SKM-1 treated with dmso at 0.1 percent for 144 hours (cell line): ENCODE data around the gene TEX35.
A peak's percentile ranks its signal among the peaks of the same experiment; 100 is the strongest.
"Not testable (repeated sequence)": the region's sequence is repeated elsewhere in the genome, so short reads cannot be mapped to it uniquely, and the experiment has no call there.

ENCODE experiments used
- DNase-seq: peaks from one replicate; lab custom pipeline; 2025; ENCODE audit not compliant: unreplicated experiment; lab: John Stamatoyannopoulos, UW

TEX35 gene

DNA sequence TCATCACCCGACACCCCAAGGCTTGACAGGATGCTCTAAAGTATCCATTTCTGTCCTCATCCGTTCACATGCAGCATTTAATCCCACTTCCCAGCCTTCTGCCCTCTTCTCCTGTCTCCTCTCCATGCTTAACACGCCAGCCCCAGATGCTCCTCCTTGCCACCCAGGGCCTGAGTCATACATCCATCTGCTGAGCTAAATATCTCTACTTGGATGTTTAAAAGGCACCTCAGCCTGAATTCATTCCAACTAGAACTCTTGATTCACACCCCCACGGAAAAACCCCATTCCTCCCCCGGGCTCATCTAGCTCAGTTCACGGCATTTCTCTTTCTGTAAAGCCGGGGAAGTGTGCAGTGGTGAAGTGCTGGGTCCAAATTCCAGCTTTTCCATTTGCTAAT is 27.7 kb downstream of the TEX35 start:
- no peak for DNase-seq

DNA sequence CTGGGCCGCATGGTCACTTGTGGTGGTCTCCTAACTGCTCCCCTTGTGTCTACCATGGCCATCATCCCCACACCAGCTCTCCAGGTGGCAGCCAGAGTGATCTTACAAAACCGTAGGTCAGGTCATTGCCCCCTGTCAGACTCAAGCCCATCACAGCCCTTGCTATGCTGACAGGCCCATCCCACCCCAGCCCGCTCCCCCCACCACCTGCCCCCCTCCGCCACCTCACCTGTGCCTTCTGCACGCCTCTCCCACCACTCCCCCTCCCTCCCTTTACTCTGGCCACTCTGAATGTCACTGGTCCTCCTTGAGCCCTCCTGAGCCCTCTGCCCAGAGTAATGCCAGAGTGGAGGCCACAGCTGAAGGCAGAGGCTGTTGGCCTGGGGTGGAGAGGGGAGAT is 28.5 kb downstream of the TEX35 start:
- DNase-seq = no peak

DNA sequence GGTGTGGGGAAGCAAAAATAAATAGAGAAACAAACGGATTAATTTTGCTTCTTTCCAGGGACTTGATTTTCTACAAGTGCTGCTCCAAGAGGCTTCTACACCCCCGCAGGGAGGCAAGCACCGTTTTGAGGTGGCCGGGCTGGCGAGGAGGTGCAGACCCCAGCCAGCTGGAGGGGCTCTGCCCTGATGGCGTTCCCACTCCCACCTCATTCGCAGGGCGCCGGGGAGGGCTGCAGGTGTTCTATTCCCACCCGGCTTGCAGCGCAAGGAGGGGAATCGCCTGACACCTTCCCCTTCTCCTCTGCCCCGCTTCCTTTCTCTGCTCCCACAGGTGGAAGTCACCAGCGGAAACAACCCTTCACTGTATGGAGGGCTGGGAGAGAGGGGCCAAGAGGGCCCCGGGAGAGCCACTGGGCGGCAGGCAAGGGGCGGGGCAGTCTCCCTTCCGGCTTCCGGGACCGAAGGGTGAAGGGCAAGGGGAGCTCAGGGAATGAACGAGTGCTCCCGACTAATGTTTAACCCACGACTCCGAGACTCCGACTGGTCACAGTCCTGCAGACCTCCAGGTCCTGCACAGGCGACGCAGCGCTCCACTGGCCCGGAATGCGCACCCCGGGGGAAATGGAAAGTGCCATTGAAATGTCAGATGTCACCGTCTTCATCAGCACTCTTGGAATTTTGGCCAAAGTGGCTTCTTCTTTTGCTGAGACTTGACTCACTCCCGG is 29.1 kb downstream of the TEX35 start:
- DNase-seq = peak; percentile 51

DNA sequence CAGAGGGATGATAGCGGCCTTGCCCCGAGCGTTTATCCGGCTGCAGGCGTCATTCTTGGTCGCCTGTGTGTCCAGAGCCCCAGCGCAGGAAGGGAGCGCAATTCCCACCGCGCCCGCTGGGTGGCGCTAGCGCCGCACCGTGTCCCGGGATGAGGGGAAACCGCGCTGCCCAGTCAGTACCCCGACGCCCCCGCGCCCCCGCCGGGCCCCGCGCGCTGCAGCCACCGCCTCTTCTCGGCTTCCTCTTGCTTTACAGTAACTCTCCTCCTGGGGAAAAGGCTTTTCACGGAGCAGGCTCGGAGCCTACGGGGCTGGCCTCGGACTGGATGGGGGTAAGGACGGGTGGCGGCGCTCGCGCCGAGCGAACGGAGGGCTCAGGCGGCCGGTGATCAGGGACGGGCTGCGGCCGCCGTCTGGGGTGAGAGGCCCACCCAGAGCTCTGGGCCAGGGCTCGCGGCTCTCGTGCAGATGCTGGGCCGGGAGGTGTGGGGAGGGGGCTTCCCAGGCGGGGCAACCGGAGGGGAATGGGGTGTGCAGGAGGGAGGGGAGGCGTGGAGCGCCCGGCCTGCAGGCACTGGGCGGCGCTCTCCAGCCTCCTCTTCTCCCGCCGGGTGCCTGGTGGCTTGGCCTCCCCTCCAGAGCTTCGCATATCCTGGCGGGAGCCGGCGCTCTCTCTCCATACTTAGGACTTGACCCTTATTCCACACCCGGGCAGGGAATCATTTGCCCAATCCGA is 29.8 kb downstream of the TEX35 start:
- DNase-seq = peak; percentile 88

DNA sequence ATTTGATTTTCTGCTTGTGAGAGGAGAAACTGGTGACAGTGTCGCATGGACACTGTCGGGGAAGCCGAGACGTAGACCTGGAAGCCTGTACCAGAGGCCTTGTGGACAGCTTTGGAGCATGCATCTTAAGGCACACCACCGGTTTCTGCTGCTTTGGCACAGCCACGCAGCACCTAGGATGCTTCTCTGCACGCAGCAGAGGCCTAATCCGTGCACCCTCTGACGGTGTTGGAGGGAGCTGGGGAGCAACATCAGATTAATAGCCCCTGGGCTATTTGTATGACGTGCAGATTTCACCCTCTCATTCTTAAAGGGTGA is 30.3 kb downstream of the TEX35 start:
- peak; percentile 66 for DNase-seq

DNA sequence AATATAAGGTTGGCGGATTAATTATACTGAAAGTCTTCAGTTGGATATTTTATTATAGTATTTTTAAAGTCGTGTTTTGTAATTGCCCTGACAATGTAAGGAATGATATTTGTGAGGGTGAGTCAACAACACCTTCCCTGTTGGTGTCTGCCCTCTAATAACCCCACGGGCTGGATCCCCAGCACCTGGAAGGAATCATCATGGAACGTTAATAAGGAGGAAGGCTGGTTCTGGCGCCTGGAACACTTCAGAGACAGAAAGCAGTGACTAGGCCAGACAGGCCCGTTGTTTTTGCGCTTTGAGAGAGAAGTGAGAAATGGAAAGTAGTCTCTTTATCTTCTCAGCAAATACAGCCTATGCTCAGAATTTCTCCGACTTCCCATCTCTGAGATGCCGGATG is 31.6 kb downstream of the TEX35 start:
- no peak for DNase-seq

DNA sequence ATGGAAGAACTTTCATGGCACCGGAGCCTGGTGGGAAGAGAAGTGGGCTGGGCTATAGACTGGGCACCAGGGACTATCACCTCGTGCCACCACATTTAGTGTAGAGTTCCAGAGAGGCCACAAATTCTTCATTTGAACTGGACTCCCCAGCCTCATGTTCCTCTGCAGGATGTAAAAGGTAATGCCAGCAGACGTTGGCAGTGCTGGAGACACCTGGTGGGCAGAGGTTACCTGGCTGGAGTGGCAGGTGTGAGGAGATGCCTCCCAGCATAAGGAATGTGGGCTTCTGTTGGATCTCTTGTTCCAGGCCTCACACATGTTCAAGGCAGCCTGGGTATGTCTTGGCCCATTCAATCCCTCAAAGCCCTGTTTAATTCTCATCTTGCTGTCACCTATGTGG is 35.2 kb downstream of the TEX35 start:
- no peak for DNase-seq

DNA sequence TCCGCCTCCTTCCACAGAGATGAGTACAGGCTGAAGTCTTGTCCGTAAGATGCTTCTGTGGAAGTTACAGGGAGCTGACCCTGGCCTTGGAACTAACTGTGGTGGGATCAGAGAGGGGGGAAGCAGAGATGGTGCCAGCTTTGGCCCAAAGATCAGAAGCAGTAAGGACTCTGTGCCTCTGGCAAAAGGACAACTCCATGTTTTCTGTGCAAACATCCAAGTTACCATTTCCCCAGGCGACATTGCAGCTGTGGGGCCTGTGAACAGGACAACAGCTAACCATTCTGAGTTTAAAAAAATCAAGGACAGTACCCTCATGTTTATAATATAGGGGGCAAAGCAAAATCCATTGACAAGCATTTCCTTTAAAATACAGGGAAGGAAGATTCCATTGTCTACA is 38.4 kb downstream of the TEX35 start:
- no peak for DNase-seq

DNA sequence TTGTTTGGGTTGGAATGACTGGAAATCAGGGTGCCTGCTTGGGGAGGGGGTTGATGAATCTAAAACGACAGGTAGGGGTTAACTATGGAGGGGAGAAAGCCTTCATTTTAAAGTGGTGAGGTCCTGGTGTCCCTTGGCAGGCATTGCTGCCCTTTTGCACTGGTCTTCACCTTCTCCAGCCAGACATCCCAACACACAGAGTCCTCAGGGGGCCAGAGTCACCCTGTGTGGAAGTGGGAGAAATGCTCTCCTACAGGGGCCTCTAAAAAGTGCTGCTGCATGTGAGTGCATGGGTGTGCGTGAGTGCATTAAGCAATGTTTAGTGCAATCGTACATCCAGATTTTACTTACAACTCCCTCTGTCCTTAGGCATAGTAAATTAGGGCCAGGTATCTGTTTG is 39.0 kb downstream of the TEX35 start:
- no peak for DNase-seq

DNA sequence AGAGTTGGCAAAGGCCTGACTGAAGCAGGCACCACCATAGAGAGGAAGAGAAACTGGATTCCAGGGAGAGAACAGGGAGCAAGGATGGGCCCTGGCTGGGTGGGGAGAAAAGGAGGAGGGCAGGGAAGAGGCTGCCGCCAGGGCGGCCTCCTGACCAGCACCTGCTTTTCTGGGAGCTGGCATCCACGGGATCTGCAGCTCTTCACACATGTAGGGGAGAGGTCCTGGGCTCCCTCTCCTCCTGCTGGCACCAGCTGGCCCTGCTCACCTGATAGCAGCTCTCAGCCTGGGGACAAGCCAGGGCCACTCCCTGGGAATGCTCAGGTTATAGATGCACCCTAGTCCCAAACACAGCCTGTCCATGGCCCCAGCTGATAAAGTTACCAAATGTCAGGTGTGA is 39.9 kb downstream of the TEX35 start:
- no peak for DNase-seq

DNA sequence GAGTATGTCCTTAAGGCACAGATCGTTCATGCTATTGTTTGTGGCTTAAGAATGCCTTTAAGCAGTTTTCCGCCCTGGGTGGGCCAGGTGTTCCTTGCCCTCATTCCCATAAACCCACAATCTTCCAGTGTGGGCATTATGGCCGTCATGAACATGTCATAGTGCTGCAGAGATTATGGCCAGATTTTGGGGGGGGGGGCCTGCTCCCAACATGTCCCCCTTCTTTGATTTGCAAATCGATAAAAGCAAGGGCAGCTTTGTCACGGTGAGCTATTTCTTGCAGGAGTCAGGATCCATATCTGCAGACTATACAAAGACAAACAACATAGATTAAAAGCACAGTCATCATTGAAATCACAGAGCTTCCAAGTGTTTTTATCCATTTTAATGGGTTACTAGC is 41.4 kb downstream of the TEX35 start:
- DNase-seq = not testable (repeated sequence)

DNA sequence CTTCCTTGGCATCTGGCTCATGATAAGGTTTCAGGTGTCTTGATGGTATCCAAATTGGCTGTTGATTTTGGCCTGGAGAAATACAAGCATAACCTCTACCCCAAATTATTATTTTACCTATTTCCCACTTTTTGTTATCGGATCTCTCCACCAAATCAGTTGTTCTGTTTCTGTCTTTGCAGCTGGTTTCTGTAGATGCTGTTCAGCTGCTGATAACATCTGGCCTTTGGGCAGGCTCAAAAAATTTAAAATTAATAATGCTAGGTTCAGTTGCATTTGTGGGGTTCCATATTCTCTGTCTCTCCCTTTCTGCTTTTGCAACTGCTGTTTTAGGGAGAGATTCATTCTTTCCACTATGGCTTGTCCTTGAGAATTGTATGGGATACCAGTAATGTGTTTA is 42.7 kb downstream of the TEX35 start:
- not testable (repeated sequence) for DNase-seq

DNA sequence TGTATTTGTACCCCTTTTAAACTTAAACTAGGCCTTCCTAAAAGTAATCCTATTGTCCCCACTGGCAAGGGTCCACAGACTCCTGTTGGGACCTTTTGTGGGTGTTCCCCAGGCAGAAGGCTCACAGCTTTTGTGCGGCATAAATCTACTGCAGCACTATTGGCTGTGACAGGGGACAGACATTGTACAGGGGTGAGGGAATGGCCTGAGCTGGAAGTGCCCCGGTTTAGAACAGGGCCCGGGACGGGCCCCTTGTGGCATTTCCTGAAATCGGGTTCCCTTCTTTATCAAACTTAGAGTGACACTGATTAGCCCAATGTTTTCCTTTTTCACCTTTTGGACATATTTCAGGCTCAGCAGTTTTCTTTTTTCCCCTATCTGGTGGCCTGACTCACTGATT is 45.9 kb downstream of the TEX35 start:
- DNase-seq = not testable (repeated sequence)

DNA sequence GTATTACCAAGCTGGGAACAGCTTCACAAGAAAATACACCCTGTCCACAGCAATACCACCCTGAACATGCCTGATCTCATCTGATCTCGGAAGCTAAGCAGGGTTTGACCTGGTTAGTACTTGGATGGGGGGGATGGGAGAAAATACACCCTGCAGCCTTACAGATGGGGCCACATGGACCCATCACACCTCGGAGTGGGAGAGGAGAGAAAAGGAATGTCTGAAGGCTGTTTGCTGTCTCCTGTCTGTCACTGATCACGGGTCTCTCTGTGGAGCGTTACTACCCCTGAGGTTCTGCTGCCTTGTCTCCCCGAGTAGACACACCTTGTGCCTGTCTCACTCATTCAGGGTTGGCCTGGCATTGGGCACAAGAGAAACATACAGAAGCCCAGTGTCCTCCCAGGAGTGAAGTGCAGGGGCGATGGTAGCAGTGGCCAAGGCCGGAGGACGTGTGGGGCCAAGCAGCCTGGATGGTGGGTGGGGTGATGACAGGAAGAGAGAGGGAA is 48.0 kb downstream of the TEX35 start:
- no peak for DNase-seq

DNA sequence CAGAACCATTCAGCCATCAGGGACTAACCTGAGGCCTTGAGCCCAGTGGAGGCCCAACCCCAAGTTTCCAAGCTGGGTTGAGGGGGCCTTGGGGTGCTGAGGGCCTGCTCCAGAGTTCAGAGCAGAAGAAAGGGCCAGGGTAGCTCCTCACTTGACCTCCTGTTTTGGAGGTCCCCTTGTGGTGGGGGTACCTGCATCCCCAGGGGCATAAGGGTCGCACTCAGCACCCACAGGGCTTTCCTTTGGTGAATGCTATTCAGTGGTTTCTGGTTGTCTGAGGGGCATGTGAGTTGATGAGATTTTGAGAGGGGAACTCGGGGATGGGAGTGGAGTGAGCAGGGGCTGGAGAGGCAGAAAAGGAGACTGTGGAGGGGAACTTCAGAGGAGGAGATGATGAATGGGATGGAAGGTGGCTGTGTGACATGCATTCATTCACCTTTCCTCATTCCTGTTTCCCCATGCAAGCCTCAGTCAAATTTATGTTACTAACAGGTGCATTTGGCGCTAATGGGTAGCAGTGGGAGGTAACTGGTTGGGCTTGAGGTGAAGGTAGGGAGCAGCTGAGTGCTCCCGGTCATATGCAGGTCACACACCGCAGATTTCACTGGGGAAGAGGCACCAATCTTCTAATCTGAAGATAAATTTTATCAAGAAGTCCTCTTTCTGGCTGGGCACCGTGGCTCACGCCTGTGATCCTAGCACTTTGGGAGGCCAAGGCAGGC is 50.4 kb downstream of the TEX35 start:
- no peak for DNase-seq

DNA sequence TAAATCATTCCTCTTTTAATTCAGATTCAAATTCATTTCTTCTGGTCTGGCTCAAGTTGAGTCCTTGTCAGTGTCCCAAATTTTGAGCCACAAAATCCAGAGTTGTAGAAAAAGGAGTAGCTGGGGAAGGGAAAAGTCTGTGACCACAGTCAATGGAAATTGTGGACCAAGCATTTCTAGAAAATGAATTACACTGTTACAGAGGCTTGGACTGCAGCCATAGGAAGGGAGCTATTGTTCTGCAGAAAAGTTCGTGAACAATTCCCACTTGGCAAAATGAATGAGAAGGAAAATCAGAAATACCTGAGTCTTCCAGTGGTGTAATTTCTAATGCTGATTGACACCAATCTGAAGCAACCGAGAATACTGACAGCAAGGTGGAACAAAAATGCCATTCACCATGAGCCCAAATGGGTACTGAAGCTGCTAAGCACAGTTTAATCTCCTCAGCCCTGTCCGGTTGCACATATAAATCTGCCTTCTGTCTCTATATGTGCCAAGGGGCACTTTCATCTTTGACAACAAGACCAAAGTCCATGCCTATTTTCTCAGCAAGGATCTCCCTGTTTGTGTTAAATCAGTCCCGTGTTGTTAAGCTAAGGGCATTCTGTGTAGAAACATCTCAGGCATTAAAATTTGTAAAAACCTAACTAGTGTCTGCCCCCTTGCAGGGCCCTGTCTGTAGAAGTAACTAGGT is 51.3 kb downstream of the TEX35 start:
- DNase-seq = no peak

DNA sequence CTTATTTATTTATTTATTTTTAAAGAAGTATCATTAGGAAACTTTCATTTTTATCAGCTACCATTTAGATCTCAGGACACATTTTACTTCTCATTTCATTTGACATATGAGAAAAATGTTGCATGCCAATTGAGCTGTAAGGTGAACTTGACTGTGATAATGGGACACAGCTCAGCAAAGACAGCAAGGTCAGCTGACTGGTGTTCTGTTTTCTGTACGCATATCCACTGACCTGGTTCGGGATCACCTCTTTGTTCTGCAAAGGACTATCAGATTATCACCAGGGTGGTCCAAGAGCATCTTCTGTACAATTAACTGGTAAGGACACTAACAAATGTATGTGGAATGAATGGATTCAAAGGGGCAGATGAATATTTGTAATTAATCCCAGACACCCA is 51.9 kb downstream of the TEX35 start:
- DNase-seq = no peak

DNA sequence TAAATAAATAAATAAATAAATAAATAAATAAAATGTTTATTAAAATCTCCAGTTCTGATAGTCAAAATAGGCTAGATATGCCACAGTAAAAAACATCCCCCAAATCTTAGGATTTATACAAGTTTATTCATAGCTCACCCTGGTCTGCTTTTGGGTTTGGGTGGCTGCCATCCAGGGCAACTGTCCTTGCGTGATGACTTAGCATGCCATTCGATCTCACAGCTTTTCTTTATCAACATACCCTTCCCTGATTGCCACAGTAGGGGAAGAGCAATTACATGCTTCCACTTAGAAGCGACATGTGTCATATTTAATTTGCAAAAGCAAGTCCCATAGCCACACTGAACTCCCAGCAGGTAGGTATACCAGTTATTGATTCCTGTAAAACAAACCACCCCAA is 52.7 kb downstream of the TEX35 start:
- no peak for DNase-seq

DNA sequence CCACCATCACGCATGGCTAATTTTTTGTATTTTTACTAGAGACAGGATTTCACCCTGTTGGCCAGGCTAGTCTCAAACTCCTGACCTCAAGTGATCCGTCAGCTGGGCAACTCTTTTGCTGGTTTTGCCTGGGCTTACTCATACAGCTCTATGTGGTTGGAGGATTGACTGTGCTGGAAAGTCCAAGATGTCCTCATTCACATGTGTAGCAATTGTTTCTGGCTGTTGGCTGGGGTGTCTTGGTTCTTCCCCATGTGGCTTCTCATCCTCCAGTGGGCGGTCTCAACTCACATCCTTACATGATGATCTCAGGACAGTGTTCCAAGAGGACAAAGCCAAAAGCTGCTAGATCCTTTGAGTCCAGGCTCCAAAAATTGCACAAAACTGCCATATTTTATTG is 53.3 kb downstream of the TEX35 start:
- DNase-seq = no peak

DNA sequence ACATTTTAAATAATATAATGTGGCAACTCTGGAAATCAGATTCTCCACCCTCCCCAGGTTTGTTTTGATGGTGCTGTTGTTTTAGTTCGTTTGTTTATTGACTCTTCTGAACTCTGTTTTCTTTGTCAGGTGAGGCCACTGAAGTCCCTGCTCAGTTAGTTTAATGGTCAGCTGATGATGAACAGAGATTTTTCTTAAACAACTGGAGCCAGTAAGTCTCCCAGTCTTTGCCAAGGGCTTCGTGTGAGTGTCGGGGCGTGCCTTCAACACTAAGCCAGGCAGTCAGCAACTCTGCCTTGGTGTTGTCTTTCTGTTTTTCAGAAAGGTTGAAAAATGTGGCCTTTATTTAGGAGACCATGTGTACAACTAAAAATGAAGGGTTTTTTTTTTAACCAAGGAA is 58.9 kb downstream of the TEX35 start:
- DNase-seq = no peak
